Measurements from ENCODE around the gene AMMECR1.

DNA sequence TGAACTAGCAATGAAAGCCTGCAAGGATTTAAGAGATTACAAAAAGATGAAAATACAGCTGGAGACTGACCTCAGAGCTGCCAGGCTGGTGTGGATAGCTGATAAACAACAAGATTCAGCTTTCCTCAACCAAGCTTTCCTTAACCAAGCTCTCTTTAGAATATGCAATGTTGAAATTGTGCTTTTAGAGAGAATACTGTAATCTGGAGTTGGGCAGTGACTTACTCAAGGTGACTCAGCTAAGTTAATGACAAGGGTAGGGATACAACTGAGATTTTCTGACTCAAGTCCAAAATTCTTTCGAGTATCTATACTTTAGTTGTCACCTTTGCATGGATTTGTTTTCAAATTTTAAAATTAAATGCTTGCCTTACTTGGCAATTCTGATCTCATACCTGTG, 98.0 kb downstream of the AMMECR1 start:
- TF ChIP-seq E2F6 (IDR thresholded peaks at IDR 0.05) (no peak), JUND (IDR thresholded peaks at IDR 0.05; ENCODE audit: low read length) (no peak), EP300 (IDR thresholded peaks at IDR 0.05; ENCODE audit: borderline replicate concordance in 1 of 2, low read depth in 2 of 2, low read length in 2 of 2) (no peak)
- TF ChIP-seq, protein P1, sequence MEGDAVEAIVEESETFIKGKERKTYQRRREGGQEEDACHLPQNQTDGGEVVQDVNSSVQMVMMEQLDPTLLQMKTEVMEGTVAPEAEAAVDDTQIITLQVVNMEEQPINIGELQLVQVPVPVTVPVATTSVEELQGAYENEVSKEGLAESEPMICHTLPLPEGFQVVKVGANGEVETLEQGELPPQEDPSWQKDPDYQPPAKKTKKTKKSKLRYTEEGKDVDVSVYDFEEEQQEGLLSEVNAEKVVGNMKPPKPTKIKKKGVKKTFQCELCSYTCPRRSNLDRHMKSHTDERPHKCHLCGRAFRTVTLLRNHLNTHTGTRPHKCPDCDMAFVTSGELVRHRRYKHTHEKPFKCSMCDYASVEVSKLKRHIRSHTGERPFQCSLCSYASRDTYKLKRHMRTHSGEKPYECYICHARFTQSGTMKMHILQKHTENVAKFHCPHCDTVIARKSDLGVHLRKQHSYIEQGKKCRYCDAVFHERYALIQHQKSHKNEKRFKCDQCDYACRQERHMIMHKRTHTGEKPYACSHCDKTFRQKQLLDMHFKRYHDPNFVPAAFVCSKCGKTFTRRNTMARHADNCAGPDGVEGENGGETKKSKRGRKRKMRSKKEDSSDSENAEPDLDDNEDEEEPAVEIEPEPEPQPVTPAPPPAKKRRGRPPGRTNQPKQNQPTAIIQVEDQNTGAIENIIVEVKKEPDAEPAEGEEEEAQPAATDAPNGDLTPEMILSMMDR (IDR thresholded peaks at IDR 0.05; ENCODE audit: control extremely low read depth in 1 of 3, insufficient read depth in 1 of 3, low read depth in 1 of 3, low read length in 3 of 3), result no peak
